HEK293 (cell line): Measurements from ENCODE around the gene CD37.
"Not testable (repeated sequence)": the region's sequence is repeated elsewhere in the genome, so short reads cannot be mapped to it uniquely, and the experiment has no call there.

ENCODE experiments used
- CTCF ChIA-PET: fragments of 350-600 bp; formaldehyde crosslinking; extraction: SDS; loops from one replicate; lab custom pipeline; 2021; ENCODE audit warnings: antibody characterized with exemption; lab: Yijun Ruan, JAX
- POLR2A ChIA-PET: fragments of 300-600 bp; formaldehyde crosslinking; extraction: SDS; loops from one replicate; lab custom pipeline; 2020; ENCODE audit warnings: antibody characterized with exemption, inconsistent platforms; lab: Yijun Ruan, JAX
- H3K27ac ChIP-seq: fragments of 200-500 bp; sonication (Bioruptor generic); 2 replicates; pipeline ENCODE4 v1.5.1; 2014; ENCODE audit warnings: low read depth, low read length, control low read depth, inconsistent platforms; ENCODE audit errors: extremely low read depth
- H3K36me3 ChIP-seq, 2 experiments: fragments of 200-500 bp in 1 of 2; sonication (Bioruptor generic) in 1 of 2; 1 replicate in 1 of 2; 2 replicates in 1 of 2; pipeline ENCODE4 v1.5.1; 2014 to 2017; ENCODE audit warnings: inconsistent platforms in 2 of 2, low read length in 2 of 2; ENCODE audit not compliant: control insufficient read depth in 2 of 2, insufficient read depth in 1 of 2
- H3K4me1 ChIP-seq: fragments of 200-500 bp; sonication (Bioruptor generic); 2 replicates; pipeline ENCODE4 v1.5.1; 2014; ENCODE audit warnings: mild to moderate bottlenecking, low read length, inconsistent platforms; ENCODE audit not compliant: control insufficient read depth, insufficient read depth
- H3K4me3 ChIP-seq: 2 replicates; pipeline ENCODE4 v1.5.1; 2011; ENCODE audit warnings: low read depth, mild to moderate bottlenecking, control low read depth, low read length, moderate library complexity
- H3K9me3 ChIP-seq: fragments of 200-500 bp; sonication (Bioruptor generic); 2 replicates; pipeline ENCODE4 v1.5.1; 2014; ENCODE audit warnings: low read depth, low read length, inconsistent platforms; ENCODE audit not compliant: control insufficient read depth, insufficient read depth
- ATF2 ChIP-seq: fragments of 450-650 bp; formaldehyde crosslinking; IDR thresholded peaks from 2 replicates; pipeline ENCODE4 v1.5.1; 2016; ENCODE audit warnings: missing biosample characterization, missing genetic modification characterization, low read depth
- GFI1B ChIP-seq: fragments of 450-650 bp; formaldehyde crosslinking; IDR thresholded peaks from 2 replicates; pipeline ENCODE4 v1.5.1; 2016; ENCODE audit warnings: missing biosample characterization, missing genetic modification characterization
- INSM2 ChIP-seq: fragments of 450-650 bp; formaldehyde crosslinking; IDR thresholded peaks from 2 replicates; pipeline ENCODE4 v1.5.1; 2016; ENCODE audit warnings: missing biosample characterization, missing genetic modification characterization
- KLF1 ChIP-seq: fragments of 450-650 bp; formaldehyde crosslinking; IDR thresholded peaks from 2 replicates; pipeline ENCODE4 v1.5.1; 2016; ENCODE audit warnings: missing biosample characterization, missing genetic modification characterization
- MYNN ChIP-seq: fragments of 450-650 bp; formaldehyde crosslinking; IDR thresholded peaks from 2 replicates; pipeline ENCODE4 v1.5.1; 2016; ENCODE audit warnings: missing biosample characterization, missing genetic modification characterization, borderline replicate concordance
- ZBTB1 ChIP-seq: fragments of 450-650 bp; formaldehyde crosslinking; IDR thresholded peaks from 2 replicates; pipeline ENCODE4 v1.5.1; 2016; ENCODE audit warnings: missing biosample characterization, missing genetic modification characterization
- ZBTB20 ChIP-seq: fragments of 450-650 bp; formaldehyde crosslinking; IDR thresholded peaks from 2 replicates; pipeline ENCODE4 v1.5.1; 2016; ENCODE audit warnings: missing biosample characterization, missing genetic modification characterization
- ZBTB21 ChIP-seq: fragments of 450-650 bp; formaldehyde crosslinking; IDR thresholded peaks from 2 replicates; pipeline ENCODE4 v1.5.1; 2017; ENCODE audit warnings: missing biosample characterization, missing genetic modification characterization
- ZBTB49 ChIP-seq: fragments of 450-650 bp; formaldehyde crosslinking; IDR thresholded peaks from 2 replicates; pipeline ENCODE4 v1.5.1; 2016; ENCODE audit warnings: missing biosample characterization, missing genetic modification characterization, low read depth
- ZFP69B ChIP-seq: fragments of 450-650 bp; formaldehyde crosslinking; IDR thresholded peaks from 2 replicates; pipeline ENCODE4 v1.5.1; 2016; ENCODE audit warnings: missing biosample characterization, missing genetic modification characterization
- ZNF133 ChIP-seq: fragments of 450-650 bp; formaldehyde crosslinking; IDR thresholded peaks from 2 replicates; pipeline ENCODE4 v1.5.1; 2016; ENCODE audit warnings: missing biosample characterization, missing genetic modification characterization
- ZNF146 ChIP-seq: fragments of 450-650 bp; formaldehyde crosslinking; IDR thresholded peaks from 2 replicates; pipeline ENCODE4 v1.5.1; 2016; ENCODE audit warnings: missing biosample characterization, missing genetic modification characterization
- ZNF184 ChIP-seq: fragments of 450-650 bp; IDR thresholded peaks from 2 replicates; pipeline ENCODE4 v1.5.1; 2018; ENCODE audit warnings: missing biosample characterization, mild to moderate bottlenecking, missing genetic modification characterization
- ZNF19 ChIP-seq: fragments of 450-650 bp; formaldehyde crosslinking; IDR thresholded peaks from 2 replicates; pipeline ENCODE4; 2016; ENCODE audit warnings: missing biosample characterization, missing genetic modification characterization, low read depth
- ZNF324 ChIP-seq: fragments of 450-650 bp; formaldehyde crosslinking; IDR thresholded peaks from 2 replicates; pipeline ENCODE4 v1.5.1; 2016; ENCODE audit warnings: missing biosample characterization, missing genetic modification characterization
- ZNF362 ChIP-seq: fragments of 450-650 bp; formaldehyde crosslinking; IDR thresholded peaks from 2 replicates; pipeline ENCODE4 v1.5.1; 2016; ENCODE audit warnings: missing biosample characterization, missing genetic modification characterization
- ZNF549 ChIP-seq: fragments of 450-650 bp; IDR thresholded peaks from 2 replicates; pipeline ENCODE4 v1.5.1; 2018; ENCODE audit warnings: missing biosample characterization, missing genetic modification characterization, mild to moderate bottlenecking, inconsistent platforms, moderate library complexity
- ZNF621 ChIP-seq: fragments of 450-650 bp; formaldehyde crosslinking; IDR thresholded peaks from 2 replicates; pipeline ENCODE4 v1.5.1; 2017; ENCODE audit warnings: missing biosample characterization, missing genetic modification characterization
- ZNF629 ChIP-seq: fragments of 450-650 bp; formaldehyde crosslinking; IDR thresholded peaks from 2 replicates; pipeline ENCODE4 v1.5.1; 2017; ENCODE audit warnings: missing biosample characterization, missing genetic modification characterization
- ZSCAN18 ChIP-seq: fragments of 450-650 bp; formaldehyde crosslinking; IDR thresholded peaks from 2 replicates; pipeline ENCODE4 v1.5.1; 2016; ENCODE audit warnings: missing biosample characterization, missing genetic modification characterization

The CD37 gene

GRCh38 chr19:49373174-49373573 is 38.0 kb downstream of the CD37 start:
- CTCF ChIA-PET, POLR2A ChIA-PET, H3K36me3 ChIP-seq, H3K4me3 ChIP-seq, H3K4me1 ChIP-seq, H3K9me3 ChIP-seq, H3K27ac ChIP-seq: not testable (repeated sequence)
- TF ChIP-seq ZNF362 (tag by site-specific recombination) (peak; percentile 39; the same call in 1 of the 2 replicates), ATF2 (tag by site-specific recombination) (peak; percentile 78), ZBTB21 (tag by site-specific recombination) (peak; percentile 11; the same call in 1 of the 2 replicates), ZNF629 (0 out of 2 replicates have a peak, but pooled peaks have one; percentile 25), ZNF133 (tag by site-specific recombination) (peak; percentile 71; the same call in 1 of the 2 replicates)

GRCh38 chr19:49374665-49375434 is 39.6 kb downstream of the CD37 start:
- ChIA-PET POLR2A (interaction anchor here (0.7 to 1.6 kb wide), 4 partner anchors 9 to 679 kb away, joined by 5 to 6 read pairs (median 6); partner anchors contain the start of genes FUT2 and PRMT1), CTCF (interaction anchor here (0.6 to 2.3 kb wide), 4 partner anchors 10 to 1587 kb away, joined by 3 to 10 read pairs (median 3); no protein-coding TSS in a partner anchor)
- H3K36me3 ChIP-seq, result no peaks in the 10 kb centered on the region
- TF ChIP-seq ZBTB1 (tag by site-specific recombination) (no peak), ZNF549 (tag by site-specific recombination) (no peak), ZBTB20 (tag by site-specific recombination) (no peak), MYNN (tag by site-specific recombination) (no peak), ZSCAN18 (tag by site-specific recombination) (no peak), ZNF184 (no peak), KLF1 (tag by site-specific recombination) (no peak), ZBTB49 (no peak)
- H3K4me1 ChIP-seq, result no peaks in the 10 kb centered on the region
- no peak overlapping the region for H3K4me3 ChIP-seq
- H3K9me3 ChIP-seq, result no peaks in the 10 kb centered on the region
- H3K27ac ChIP-seq, result no peak overlapping the region

- ChIA-PET POLR2A (interaction anchor here (0.9 kb wide), 1 partner anchor 109 kb away, joined by 3 read pairs; the partner anchor contains the start of gene RPL13A), CTCF (interaction anchor here (4.1 kb wide), 1 partner anchor 13 kb away, joined by 31 read pairs; no protein-coding TSS in a partner anchor)
- Histone ChIP-seq H3K4me3 (no peak overlapping the region), H3K4me1 (no peaks in the 10 kb centered on the region), H3K9me3 (no peaks in the 10 kb centered on the region), H3K27ac (no peak overlapping the region), H3K36me3 (no peaks in the 10 kb centered on the region)
- TF ChIP-seq ZNF621 (tag by site-specific recombination) (no peak), ZNF146 (no peak), ZFP69B (tag by site-specific recombination) (no peak), GFI1B (no peak), ZNF19 (tag by site-specific recombination) (no peak), ZNF324 (tag by site-specific recombination) (no peak), ATF2 (tag by site-specific recombination) (no peak), INSM2 (tag by site-specific recombination) (no peak)
Observed at GRCh38 chr19:49378512-49378911, 43.3 kb downstream of the CD37 start.
